Retina (tissue), 1 donor: Measurements from ENCODE around the gene CYP2D6.
"Not testable (repeated sequence)": the region's sequence is repeated elsewhere in the genome, so short reads cannot be mapped to it uniquely, and the experiment has no call there.

ENCODE experiments used
- DNase-seq: peaks from one replicate; pipeline ENCODE4 v3.0.0-alpha.2; 2016

Gene CYP2D6

DNA sequence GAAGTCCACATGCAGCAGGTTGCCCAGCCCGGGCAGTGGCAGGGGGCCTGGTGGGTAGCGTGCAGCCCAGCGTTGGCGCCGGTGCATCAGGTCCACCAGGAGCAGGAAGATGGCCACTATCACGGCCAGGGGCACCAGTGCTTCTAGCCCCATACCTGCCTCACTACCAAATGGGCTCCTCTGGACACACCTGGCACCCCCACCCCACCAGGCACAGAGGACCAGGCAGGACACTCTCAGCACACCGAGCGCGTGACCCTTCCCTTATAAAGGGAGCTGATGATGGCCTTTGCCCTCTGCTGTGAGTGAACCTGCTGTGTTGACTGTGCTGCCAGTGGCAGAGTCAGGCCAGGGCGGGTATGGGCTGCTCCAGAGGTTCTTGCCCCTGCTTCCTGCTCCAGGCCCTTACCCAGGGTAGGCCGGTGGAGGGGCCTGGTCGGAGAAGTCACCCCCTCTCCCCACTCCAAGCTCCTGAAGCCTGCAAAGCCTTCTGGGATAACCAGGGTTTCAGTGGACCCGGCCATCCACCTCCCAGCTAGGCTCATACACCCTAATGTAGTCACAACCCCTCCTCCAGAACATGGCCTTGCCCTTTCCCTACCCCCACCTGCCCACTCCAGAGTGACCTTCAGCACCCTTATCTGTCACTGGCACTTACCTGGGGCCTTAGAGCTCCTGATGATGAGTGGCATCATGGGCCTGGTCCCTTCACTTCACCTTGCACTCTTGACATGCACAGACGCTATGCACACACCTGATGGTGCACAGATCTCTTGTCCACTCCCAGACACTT is at the start of gene CYP2D6:
CYP2D6 (minus strand) TSS at position 172 of the 793 bp plus-strand sequence; CDS start at position 153, 19 bp downstream.
- DNase-seq = not testable (repeated sequence)

GRCh38 chr22:42179616-42180015 is 49.0 kb upstream of the CYP2D6 start:
- no peak for DNase-seq

- DNase-seq = no peak
Observed at GRCh38 chr22:42178910-42179519, 48.4 kb upstream of the CYP2D6 start.

- no peak for DNase-seq
Observed at GRCh38 chr22:42177891-42178336, 47.3 kb upstream of the CYP2D6 start.

GRCh38 chr22:42176255-42176915 is 45.8 kb upstream of the CYP2D6 start:
- no peak for DNase-seq

DNA sequence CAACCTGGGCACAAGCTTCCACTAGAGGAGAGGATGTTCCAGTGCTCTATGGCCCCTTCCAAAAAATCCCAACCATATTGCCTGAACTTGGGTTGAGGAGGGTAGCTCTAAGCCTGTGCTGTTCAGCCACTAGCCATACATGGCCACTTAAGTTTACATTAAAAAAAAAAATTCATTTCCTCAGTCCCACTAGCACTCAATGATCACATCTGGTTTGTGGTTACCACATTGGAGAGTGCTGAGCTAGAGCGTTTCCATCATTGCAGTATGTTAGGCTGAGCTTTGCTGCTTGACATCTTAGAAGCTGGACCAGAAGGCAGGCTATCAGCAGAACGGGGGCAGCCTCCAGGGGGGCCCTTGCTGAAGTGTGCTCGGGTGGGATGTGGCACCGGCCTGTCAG is 43.5 kb upstream of the CYP2D6 start:
- no peak for DNase-seq

- DNase-seq = no peak
Observed at GRCh38 chr22:42173183-42173926, 42.7 kb upstream of the CYP2D6 start.

GRCh38 chr22:42172773-42173172 is 42.2 kb upstream of the CYP2D6 start:
- DNase-seq = no peak

DNA sequence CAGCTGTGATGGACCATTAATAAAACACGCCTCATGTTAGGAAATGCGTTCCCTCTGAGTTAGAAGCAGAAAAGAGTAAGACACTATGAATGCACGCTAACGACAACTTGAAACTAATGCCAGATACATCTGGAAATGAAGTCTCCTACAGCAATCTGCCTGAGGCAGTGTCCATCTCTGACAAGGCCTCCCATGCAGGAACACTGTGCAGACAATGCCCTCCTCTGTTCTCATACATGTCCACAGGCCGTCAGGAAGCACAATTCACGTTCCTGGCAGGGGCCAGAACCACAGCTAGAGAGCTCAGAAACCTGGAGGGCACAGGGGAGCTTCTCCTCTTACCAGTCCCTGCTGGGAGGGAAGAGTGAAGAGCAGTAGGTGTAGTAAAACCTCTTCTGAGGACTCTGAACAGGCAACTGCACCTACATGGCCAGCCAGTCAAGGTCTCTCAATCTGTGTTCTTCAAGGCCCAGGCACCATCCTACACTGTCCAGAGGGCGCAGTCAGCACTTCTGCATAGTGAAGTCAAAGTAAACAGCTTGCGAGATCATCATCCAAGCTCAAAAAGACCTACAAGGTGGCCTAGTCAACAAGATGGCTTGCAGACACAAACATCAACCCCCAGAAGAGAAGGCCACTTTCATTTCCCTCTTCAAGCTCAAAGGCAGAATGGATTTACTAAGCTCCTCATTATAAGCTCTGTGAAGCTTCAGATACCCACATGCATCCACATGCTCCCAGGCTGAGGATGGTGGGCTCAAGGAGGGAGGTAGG is 41.5 kb upstream of the CYP2D6 start:
- peak; percentile 48 for DNase-seq

- DNase-seq = no peak
Observed at GRCh38 chr22:42171417-42171816, 40.8 kb upstream of the CYP2D6 start.

GRCh38 chr22:42170946-42171345 is 40.3 kb upstream of the CYP2D6 start:
- DNase-seq = no peak

- peak; percentile 87 for DNase-seq
Observed at GRCh38 chr22:42169055-42169469, 38.5 kb upstream of the CYP2D6 start.

DNA sequence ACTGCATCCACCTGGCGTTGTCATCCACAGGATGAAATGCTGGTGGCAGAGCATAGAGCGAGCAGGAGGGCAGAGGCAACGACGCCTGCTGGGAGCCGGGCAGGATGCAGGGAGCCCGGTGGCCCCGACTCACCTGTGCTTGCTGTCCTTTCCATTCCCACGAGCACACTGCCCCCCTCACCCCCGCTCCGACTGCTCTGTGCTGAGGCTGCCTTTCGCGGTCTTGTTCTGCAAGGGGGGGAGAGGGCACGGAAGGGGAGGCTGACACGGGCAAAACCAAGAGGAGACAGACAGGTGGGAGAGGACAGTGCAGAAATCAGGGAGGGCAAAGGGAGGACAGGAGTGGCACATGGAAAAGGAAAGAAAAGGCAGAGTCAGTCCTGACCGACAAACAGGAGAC is 37.9 kb upstream of the CYP2D6 start:
- DNase-seq = no peak

DNA sequence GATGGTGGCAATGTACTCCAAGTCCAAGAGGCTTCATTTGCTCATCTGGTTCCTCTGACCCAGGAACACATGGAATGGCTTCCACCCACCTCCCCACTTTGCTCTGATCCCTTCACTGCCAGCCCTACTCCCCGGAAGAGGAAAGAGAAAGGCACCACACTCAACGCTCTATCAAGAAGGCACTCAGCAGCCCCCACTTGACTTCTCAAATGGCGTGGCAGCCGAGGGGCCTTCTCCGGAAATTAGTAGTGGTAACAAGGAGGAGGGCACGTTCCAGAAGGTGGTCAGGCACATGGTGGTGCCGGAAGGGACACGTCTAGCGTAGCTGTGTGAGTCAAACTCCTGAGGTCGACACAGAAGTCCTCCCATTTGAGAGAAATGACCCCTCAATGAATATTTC is 36.5 kb upstream of the CYP2D6 start:
- no peak for DNase-seq

DNA sequence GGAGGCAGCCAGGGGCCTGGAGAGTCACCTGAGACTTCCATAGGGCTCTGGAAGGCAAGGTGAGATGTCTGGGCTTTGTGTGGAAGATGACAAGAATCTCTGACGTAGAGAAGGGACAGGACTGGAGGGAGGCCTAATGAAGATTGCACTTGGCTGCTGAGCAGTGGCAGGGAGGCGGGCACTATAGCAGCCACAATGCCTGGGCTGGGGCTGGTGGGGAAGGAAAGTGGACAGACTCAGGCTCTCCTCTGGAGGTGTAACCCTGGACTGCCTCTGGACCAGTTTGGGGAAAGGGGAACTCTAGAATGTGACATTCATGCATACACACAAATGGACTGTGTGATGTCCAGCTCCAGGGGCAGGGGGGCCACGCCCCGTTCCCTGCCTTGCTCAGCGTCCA is 34.3 kb upstream of the CYP2D6 start:
- DNase-seq = no peak

DNA sequence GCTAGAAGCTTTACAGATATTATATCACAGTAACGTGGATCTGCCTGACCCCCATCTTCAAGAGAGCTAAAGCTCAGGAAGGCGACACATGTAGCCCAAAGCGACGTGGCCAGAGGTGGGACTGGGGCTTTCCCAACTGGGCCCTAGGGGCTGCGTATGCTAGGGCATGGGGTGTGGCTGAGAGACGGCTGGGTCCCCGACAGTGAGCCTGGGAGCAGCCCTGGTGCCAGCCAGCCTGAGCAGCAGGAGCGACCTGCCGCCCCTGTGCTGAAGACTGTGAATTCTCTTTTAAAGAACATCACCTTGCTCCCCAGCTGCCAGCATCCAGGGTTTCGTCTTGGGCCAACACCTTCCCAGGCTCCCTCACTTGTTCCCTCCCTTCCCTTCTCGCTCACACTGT is 32.9 kb upstream of the CYP2D6 start:
- no peak for DNase-seq

DNA sequence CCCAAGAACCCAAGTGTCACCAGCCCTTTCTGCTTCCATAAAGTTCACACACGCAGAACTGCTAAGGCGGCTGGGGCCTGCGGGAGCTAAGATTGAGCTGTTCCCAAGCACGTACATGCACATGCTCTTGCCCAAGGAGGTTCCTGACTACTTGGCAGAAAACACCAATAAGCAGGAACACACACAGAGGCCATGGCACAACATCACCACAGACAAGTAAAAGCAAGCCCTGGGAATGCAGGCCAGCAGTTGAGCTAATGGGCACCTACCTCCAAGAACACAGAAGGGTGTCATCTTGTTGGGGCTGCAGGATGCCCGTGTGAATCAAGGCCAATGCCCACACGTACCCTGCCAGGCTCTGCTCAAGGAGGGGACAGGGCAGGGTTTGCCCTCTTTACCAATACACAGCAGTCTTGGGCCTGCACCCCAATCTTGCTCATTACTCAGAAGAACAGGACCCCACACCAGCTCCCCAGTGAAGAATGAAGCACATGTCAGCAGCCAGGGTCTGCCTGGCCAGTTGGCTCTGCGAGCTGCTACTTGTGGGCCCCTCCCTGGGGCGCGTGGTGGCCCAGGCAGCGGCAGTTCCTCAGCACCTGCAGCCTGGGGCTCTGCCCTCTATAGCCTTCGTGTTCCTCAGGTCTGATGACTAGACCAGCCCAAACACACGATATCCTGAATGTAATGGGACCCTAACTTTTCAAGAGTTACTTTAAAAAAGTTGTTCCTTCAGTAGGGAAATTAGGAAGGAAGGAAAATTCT is 32.3 kb upstream of the CYP2D6 start:
- no peak for DNase-seq

DNA sequence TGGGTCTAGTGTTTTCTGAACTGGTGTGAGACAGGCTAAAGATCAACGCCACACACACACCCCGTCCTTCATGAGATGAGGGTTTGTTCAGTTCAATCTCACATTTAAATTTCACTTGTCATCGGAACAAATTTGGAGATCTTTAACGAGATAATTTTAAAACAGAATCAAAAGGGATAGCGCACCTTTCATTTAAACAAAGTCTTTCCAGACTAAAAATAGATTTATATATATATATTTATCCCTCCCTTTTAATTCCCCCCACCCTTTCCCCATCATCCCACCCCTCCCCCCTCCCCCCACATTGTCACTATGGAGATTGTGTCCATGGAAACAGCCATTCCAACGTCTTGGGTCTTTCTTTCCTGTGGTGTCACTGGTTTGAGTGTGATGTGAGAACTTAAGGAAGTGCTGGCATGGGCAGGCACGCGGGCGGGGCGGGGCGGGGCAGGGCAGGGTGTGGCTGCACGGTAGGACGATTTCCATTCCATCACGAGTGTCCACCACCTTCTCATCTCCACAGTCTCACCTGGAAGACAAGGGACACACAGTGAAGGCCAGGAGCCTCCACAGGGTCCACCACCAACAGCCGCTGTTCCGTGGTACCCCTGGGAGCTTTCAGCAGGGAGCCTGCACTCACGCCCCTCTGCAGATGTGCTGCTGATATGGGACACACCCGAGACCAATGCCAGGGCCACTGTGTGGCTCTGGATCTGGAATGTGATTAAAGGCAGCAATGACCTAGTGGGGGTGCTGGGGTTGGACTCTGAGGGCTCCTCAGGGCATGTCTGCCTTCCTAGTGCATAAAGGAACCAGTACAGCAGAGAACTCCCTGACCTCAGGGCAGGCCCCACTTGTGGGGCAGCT is 30.5 kb upstream of the CYP2D6 start:
- no peak for DNase-seq

GRCh38 chr22:42160251-42160650 is 29.6 kb upstream of the CYP2D6 start:
- peak; percentile 41 for DNase-seq

DNA sequence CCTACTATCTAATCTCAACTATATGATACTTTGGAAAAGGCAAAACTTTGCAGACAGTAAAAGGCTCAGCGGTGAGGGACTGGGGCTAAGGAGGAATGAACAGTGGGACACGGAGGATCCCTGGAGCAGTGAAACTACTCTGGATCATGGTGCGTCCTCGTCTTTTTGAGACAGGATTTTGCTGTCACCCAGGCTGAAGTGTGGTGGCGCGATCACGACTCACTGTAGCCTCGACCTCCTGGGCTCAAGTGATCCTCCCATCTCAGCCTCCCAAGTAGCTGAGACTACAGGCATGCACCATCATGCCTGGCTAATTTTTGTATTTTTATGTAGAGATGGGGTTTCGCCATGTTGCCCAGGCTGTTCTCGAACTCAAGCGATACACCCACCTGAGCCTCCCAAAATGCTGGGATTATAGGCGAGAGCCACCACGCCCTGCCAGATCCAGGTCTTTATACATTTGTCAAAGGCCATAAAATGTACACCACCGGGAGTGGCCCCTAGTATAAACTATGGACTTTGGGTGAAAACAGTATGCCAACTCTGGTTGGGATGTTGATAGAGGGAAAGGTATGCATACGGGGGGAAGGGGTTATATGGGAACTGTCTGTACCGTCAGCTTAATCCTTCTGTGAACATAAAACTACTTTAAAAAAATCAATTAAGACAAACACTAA is 28.0 kb upstream of the CYP2D6 start:
- DNase-seq = no peak
